ENCODE measurements around the gene KAT6B.
"Not testable (repeated sequence)": the region's sequence is repeated elsewhere in the genome, so short reads cannot be mapped to it uniquely, and the experiment has no call there.

GRCh38 chr10:74877054-74877453, 50.7 kb downstream of the KAT6B start:
- not testable (repeated sequence) for TF ChIP-seq CTCF (IDR thresholded peaks at IDR 0.05); POLR2AphosphoS5 (IDR thresholded peaks at IDR 0.05); POLR2A (IDR thresholded peaks at IDR 0.05; ENCODE audit: low read depth)
